ENCODE data around the gene C16orf96.

Gene C16orf96

DNA sequence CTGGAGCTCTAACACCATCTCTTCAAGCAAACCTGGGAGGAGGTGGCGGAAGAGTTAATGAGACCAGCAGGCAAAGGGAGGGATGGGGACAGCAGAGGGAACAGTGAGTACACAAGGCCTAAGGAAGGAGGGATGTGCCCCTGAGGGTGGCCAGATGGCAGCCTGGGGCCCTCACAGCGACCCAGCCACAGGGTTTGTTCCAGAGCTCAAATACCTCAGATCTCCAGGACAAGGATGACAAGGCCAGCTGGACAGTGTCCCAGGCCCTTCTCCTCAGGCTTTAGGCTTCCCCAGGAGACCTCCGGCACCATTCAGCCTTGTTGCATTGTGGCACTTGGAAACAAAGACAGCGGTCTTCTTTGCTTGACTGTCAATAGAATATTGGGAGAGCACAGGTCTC lies 32.5 kb upstream of the C16orf96 start:
- no peak overlapping the region for H3K4me3 ChIP-seq (replicated peaks; ENCODE audit: insufficient read depth, low read length)
- DNase-seq (ENCODE audit: low read depth in 1 of 2, low spot score in 1 of 2) = no peak
- TF ChIP-seq SPI1 (IDR thresholded peaks at IDR 0.05; ENCODE audit: borderline replicate concordance, low read depth) = no peak
- TF ChIP-seq, protein P1, sequence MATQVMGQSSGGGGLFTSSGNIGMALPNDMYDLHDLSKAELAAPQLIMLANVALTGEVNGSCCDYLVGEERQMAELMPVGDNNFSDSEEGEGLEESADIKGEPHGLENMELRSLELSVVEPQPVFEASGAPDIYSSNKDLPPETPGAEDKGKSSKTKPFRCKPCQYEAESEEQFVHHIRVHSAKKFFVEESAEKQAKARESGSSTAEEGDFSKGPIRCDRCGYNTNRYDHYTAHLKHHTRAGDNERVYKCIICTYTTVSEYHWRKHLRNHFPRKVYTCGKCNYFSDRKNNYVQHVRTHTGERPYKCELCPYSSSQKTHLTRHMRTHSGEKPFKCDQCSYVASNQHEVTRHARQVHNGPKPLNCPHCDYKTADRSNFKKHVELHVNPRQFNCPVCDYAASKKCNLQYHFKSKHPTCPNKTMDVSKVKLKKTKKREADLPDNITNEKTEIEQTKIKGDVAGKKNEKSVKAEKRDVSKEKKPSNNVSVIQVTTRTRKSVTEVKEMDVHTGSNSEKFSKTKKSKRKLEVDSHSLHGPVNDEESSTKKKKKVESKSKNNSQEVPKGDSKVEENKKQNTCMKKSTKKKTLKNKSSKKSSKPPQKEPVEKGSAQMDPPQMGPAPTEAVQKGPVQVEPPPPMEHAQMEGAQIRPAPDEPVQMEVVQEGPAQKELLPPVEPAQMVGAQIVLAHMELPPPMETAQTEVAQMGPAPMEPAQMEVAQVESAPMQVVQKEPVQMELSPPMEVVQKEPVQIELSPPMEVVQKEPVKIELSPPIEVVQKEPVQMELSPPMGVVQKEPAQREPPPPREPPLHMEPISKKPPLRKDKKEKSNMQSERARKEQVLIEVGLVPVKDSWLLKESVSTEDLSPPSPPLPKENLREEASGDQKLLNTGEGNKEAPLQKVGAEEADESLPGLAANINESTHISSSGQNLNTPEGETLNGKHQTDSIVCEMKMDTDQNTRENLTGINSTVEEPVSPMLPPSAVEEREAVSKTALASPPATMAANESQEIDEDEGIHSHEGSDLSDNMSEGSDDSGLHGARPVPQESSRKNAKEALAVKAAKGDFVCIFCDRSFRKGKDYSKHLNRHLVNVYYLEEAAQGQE (IDR thresholded peaks at IDR 0.05; ENCODE audit: insufficient replicate concordance, low read depth) = no peak
- no peak for TF ChIP-seq GABPA (IDR thresholded peaks at IDR 0.05; ENCODE audit: low read depth)
- TF ChIP-seq, protein P2, sequence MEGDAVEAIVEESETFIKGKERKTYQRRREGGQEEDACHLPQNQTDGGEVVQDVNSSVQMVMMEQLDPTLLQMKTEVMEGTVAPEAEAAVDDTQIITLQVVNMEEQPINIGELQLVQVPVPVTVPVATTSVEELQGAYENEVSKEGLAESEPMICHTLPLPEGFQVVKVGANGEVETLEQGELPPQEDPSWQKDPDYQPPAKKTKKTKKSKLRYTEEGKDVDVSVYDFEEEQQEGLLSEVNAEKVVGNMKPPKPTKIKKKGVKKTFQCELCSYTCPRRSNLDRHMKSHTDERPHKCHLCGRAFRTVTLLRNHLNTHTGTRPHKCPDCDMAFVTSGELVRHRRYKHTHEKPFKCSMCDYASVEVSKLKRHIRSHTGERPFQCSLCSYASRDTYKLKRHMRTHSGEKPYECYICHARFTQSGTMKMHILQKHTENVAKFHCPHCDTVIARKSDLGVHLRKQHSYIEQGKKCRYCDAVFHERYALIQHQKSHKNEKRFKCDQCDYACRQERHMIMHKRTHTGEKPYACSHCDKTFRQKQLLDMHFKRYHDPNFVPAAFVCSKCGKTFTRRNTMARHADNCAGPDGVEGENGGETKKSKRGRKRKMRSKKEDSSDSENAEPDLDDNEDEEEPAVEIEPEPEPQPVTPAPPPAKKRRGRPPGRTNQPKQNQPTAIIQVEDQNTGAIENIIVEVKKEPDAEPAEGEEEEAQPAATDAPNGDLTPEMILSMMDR (IDR thresholded peaks at IDR 0.05; ENCODE audit: insufficient read depth, low read length) = no peak
- no peak for TF ChIP-seq POLR2AphosphoS5 (IDR thresholded peaks at IDR 0.05; ENCODE audit: low read depth)
- peak overlapping the region; percentile 28 for H3K27ac ChIP-seq (replicated peaks)
- no peaks in the 10 kb centered on the region for H3K27me3 ChIP-seq (ENCODE audit: insufficient read depth, poor library complexity, severe bottlenecking)

DNA sequence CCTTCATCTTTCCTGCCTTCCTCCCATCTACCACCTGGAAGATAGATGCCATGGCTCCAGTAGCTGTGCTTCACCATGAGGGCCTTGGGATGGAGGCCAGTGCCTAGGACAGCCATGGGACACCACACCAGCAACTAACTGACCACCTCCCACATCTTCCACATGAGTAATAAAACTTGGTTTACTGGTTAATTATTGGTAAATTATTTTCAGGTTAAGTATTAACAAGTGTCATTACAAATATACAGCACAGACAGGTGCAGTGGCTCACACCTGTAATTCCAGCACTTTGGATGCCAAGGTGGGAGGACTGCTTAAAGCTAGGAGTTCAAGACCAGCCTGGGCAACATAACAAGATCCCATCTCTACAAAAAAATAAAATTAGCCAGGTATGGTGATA lies 31.6 kb upstream of the C16orf96 start:
- Histone ChIP-seq H3K27me3 (ENCODE audit: insufficient read depth, poor library complexity, severe bottlenecking) (no peaks in the 10 kb centered on the region), H3K27ac (replicated peaks) (no peak overlapping the region), H3K4me3 (replicated peaks; ENCODE audit: insufficient read depth, low read length) (no peak overlapping the region)
- TF ChIP-seq, protein P1 (IDR thresholded peaks at IDR 0.05; ENCODE audit: insufficient replicate concordance, low read depth) = no peak
- TF ChIP-seq GABPA (IDR thresholded peaks at IDR 0.05; ENCODE audit: low read depth) (no peak), SPI1 (IDR thresholded peaks at IDR 0.05; ENCODE audit: borderline replicate concordance, low read depth) (no peak), POLR2AphosphoS5 (IDR thresholded peaks at IDR 0.05; ENCODE audit: low read depth) (no peak)
- TF ChIP-seq, protein P2 (IDR thresholded peaks at IDR 0.05; ENCODE audit: insufficient read depth, low read length) = no peak
- DNase-seq (ENCODE audit: low read depth in 1 of 2, low spot score in 1 of 2) = no peak

DNA sequence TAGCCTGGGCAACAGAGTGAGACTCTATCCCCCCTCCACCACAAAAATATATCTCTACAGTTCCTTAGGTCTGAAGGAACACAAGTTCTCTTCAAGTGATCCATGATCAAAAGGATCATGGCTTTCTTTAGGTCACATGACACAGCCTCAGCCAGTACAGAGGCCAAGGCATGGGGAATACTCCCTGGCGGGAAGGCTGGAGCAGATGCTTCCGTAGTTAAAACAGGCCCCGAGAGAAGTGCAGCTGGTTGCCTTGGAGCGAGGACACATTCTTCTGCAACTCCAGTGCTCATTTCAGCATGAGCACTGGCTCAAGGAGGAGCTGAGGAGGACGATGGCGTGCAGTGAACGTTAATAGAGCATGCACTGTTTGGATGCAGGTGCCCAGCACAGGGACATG lies 31.1 kb upstream of the C16orf96 start:
- TF ChIP-seq POLR2AphosphoS5 (IDR thresholded peaks at IDR 0.05; ENCODE audit: low read depth) = no peak
- TF ChIP-seq SPI1 (IDR thresholded peaks at IDR 0.05; ENCODE audit: borderline replicate concordance, low read depth) = no peak
- TF ChIP-seq GABPA (IDR thresholded peaks at IDR 0.05; ENCODE audit: low read depth) = no peak
- TF ChIP-seq, protein P1 (IDR thresholded peaks at IDR 0.05; ENCODE audit: insufficient replicate concordance, low read depth) = no peak
- TF ChIP-seq, protein P2 (IDR thresholded peaks at IDR 0.05; ENCODE audit: insufficient read depth, low read length) = no peak
- no peaks in the 10 kb centered on the region for H3K27me3 ChIP-seq (ENCODE audit: insufficient read depth, poor library complexity, severe bottlenecking)
- no peak for DNase-seq (ENCODE audit: low read depth in 1 of 2, low spot score in 1 of 2)
- no peak overlapping the region for H3K27ac ChIP-seq (replicated peaks)
- H3K4me3 ChIP-seq (replicated peaks; ENCODE audit: insufficient read depth, low read length) = no peak overlapping the region
